ENCODE measurements around the gene NLGN1. TPM values are rescaled to one million over a fixed set of nuclear protein-coding genes. Genes with fewer than 3 reads are reported as not detected.

The NLGN1 gene
- total RNA-seq, 1 donor from 2014 or later = 20.4 TPM

DNA sequence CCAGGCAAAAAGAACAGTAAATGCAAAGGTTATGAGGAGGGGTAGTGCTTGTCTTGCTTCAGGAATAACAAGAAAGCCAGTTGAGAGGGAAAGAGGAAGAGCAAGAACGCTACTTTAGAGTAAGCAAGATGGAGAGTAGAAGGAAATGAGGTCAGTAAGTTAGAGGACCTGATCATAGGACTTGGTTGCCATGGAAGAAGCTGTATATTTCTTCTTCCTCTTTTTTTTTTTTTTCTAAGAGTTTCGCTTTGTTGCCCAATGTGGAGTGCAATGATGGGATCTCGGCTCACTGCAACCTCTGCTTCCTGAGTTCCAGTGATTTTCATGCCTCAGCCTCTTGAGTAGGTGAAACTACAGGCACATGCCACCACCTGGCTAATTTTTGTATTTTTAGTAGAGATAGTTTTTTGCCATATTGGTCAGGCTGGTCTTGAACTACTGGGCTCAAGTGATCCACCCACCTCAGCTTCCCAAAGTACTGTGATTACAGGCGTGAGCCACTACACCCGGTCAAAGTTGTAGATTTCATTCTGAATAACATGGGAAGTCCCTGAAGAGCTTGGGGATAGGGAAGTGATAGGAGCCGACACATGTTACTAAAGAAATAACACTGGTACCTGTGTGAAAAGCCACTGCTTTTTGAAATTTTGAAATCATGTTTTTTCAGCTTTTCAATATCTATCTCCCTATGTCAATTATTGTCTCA, 933.7 kb downstream of the NLGN1 start:
- no peak for DNase-seq (ENCODE audit: low read depth)

GRCh38 chr3:174332391-174332790, 934.8 kb downstream of the NLGN1 start:
- no peak for DNase-seq (ENCODE audit: low read depth)

DNA sequence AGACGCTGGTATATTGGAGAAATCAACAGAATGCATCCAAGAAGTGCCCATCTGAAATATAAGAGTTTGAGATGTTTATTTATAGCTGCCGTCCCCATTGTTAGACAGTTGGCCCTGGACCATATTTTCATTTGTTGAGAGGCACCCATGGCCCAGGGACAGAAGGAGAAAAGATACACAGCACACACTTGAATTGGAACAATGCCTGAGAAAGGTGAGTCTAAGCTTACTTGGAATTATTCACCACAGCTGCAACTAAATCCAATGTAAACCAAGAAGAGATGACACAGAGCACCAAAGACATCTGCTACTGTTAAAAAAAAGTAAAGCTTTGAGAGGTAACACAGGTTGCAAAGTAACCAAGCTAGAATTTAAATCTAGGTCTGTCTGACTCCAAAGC, 936.1 kb downstream of the NLGN1 start:
- DNase-seq (ENCODE audit: low read depth) = no peak

- DNase-seq (ENCODE audit: low read depth) = no peak
Observed at GRCh38 chr3:174334111-174334510, 936.6 kb downstream of the NLGN1 start.

- DNase-seq (ENCODE audit: low read depth) = no peak
Observed at GRCh38 chr3:174335324-174335723, 937.8 kb downstream of the NLGN1 start.

GRCh38 chr3:174335910-174336309, 938.4 kb downstream of the NLGN1 start:
- no peak for DNase-seq (ENCODE audit: low read depth)
